ENCODE measurements around the gene ACTL9.
"Not testable (repeated sequence)": the region's sequence is repeated elsewhere in the genome, so short reads cannot be mapped to it uniquely, and the experiment has no call there.

ACTL9 gene

GRCh38 chr19:8721334-8721733, 22.7 kb upstream of the ACTL9 start, which contains the start of gene OR2Z1:
TSS of gene OR2Z1 (plus strand) at chr19:8721634. CDS start at chr19:8731029, 9,395 bp downstream.
- TF ChIP-seq CTCF (IDR thresholded peaks at IDR 0.05; ENCODE audit: low read depth, low read length, poor library complexity, severe bottlenecking) (no peak), EZH2phosphoT487 (IDR thresholded peaks at IDR 0.05; ENCODE audit: borderline replicate concordance, low read length) (no peak)
- no peaks in the 10 kb centered on the region for H3K9me3 ChIP-seq (ENCODE audit: control insufficient read depth, insufficient read depth, low read length)
- no peak within 1 kb of the TSS for H3K27ac ChIP-seq (ENCODE audit: low read depth, low read length)
- H3K4me3 ChIP-seq (ENCODE audit: low read length), result no peak within 1 kb of the TSS
- no peaks in the 10 kb centered on the region for H3K36me3 ChIP-seq (ENCODE audit: control insufficient read depth, low read length)
- no peak within 1 kb of the TSS for H3K4me2 ChIP-seq (ENCODE audit: low read length)
- no peaks in the 10 kb centered on the region for H4K20me1 ChIP-seq (ENCODE audit: control insufficient read depth, insufficient read depth, low read depth, low read length)
- H3K79me2 ChIP-seq (ENCODE audit: control insufficient read depth, low read length), result no peaks in the 10 kb centered on the region
- no peaks in the 10 kb centered on the region for H3F3A ChIP-seq (ENCODE audit: control insufficient read depth, insufficient read depth)
- no peaks in the 10 kb centered on the region for H3K27me3 ChIP-seq (ENCODE audit: control insufficient read depth, low read length)
- no peaks in the 10 kb centered on the region for H3K9me2 ChIP-seq (replicated peaks; ENCODE audit: control insufficient read depth, low read length)
- no peaks in the 10 kb centered on the region for H3K4me1 ChIP-seq (ENCODE audit: control insufficient read depth, low read length)

GRCh38 chr19:8710337-8710736, 11.7 kb upstream of the ACTL9 start:
- H3K9me2 ChIP-seq (replicated peaks; ENCODE audit: control insufficient read depth, low read length); H3K27me3 ChIP-seq (ENCODE audit: control insufficient read depth, low read length); H4K20me1 ChIP-seq (ENCODE audit: control insufficient read depth, insufficient read depth, low read depth, low read length); H3K4me2 ChIP-seq (ENCODE audit: low read length); H3F3A ChIP-seq (ENCODE audit: control insufficient read depth, insufficient read depth); H3K36me3 ChIP-seq (ENCODE audit: control insufficient read depth, low read length); H3K9me3 ChIP-seq (ENCODE audit: control insufficient read depth, insufficient read depth, low read length); H3K4me1 ChIP-seq (ENCODE audit: control insufficient read depth, low read length); H3K27ac ChIP-seq (ENCODE audit: low read depth, low read length); H3K4me3 ChIP-seq (ENCODE audit: low read length); H3K79me2 ChIP-seq (ENCODE audit: control insufficient read depth, low read length): not testable (repeated sequence)

GRCh38 chr19:8705742-8706141, 7.1 kb upstream of the ACTL9 start:
- H3K27me3 ChIP-seq (ENCODE audit: control insufficient read depth, low read length), result no peaks in the 10 kb centered on the region; the same call in 1 of the 2 replicates
- H3K79me2 ChIP-seq (ENCODE audit: control insufficient read depth, low read length), result no peaks in the 10 kb centered on the region
- no peaks in the 10 kb centered on the region for H3K4me1 ChIP-seq (ENCODE audit: control insufficient read depth, low read length)
- no peaks in the 10 kb centered on the region for H3K9me2 ChIP-seq (replicated peaks; ENCODE audit: control insufficient read depth, low read length)
- no peaks in the 10 kb centered on the region for H3K9me3 ChIP-seq (ENCODE audit: control insufficient read depth, insufficient read depth, low read length)
- H4K20me1 ChIP-seq (ENCODE audit: control insufficient read depth, insufficient read depth, low read depth, low read length), result no peaks in the 10 kb centered on the region
- TF ChIP-seq CTCF (IDR thresholded peaks at IDR 0.05; ENCODE audit: low read depth, low read length, poor library complexity, severe bottlenecking), result no peak
- no peak for TF ChIP-seq EZH2phosphoT487 (IDR thresholded peaks at IDR 0.05; ENCODE audit: borderline replicate concordance, low read length)
- H3K27ac ChIP-seq (ENCODE audit: low read depth, low read length), result no peak overlapping the region
- no peak overlapping the region for H3K4me3 ChIP-seq (ENCODE audit: low read length)
- H3K36me3 ChIP-seq (ENCODE audit: control insufficient read depth, low read length), result no peaks in the 10 kb centered on the region
- no peak overlapping the region for H3K4me2 ChIP-seq (ENCODE audit: low read length)
- H3F3A ChIP-seq (ENCODE audit: control insufficient read depth, insufficient read depth), result no peaks in the 10 kb centered on the region

- H3F3A ChIP-seq (ENCODE audit: control insufficient read depth, insufficient read depth); H3K79me2 ChIP-seq (ENCODE audit: control insufficient read depth, low read length); H3K36me3 ChIP-seq (ENCODE audit: control insufficient read depth, low read length); H3K9me3 ChIP-seq (ENCODE audit: control insufficient read depth, insufficient read depth, low read length); H3K9me2 ChIP-seq (replicated peaks; ENCODE audit: control insufficient read depth, low read length); H3K27ac ChIP-seq (ENCODE audit: low read depth, low read length); H3K4me3 ChIP-seq (ENCODE audit: low read length); H3K27me3 ChIP-seq (ENCODE audit: control insufficient read depth, low read length); H3K4me1 ChIP-seq (ENCODE audit: control insufficient read depth, low read length); H4K20me1 ChIP-seq (ENCODE audit: control insufficient read depth, insufficient read depth, low read depth, low read length); H3K4me2 ChIP-seq (ENCODE audit: low read length): not testable (repeated sequence)
These were observed 6.7 kb upstream of the ACTL9 start for GRCh38 chr19:8705304-8705703.
